DMS53 (cell line): ENCODE results near the gene MED13.
A peak's percentile ranks its signal among the peaks of the same experiment; 100 is the strongest.
"Not testable (repeated sequence)": the region's sequence is repeated elsewhere in the genome, so short reads cannot be mapped to it uniquely, and the experiment has no call there.

ENCODE experiments used
- DNase-seq: peaks from one replicate; lab custom pipeline; 2025; lab: John Stamatoyannopoulos, UW

MED13 gene

GRCh38 chr17:62086737-62087136 is 21.7 kb upstream of the MED13 start:
- DNase-seq = no peak

GRCh38 chr17:62085511-62086408 is 20.7 kb upstream of the MED13 start:
- DNase-seq = peak; percentile 91

GRCh38 chr17:62084585-62084984 is 19.5 kb upstream of the MED13 start:
- DNase-seq = peak; percentile 37

- no peak for DNase-seq
These were observed 18.6 kb upstream of the MED13 start for GRCh38 chr17:62083651-62084050.

GRCh38 chr17:62080647-62081046 is 15.6 kb upstream of the MED13 start:
- no peak for DNase-seq

- DNase-seq = no peak
These were observed 12.9 kb upstream of the MED13 start for GRCh38 chr17:62078009-62078408.

- no peak for DNase-seq
These were observed 12.0 kb upstream of the MED13 start for GRCh38 chr17:62076864-62077788.

- DNase-seq = no peak
These were observed 10.3 kb upstream of the MED13 start for GRCh38 chr17:62075308-62075815.

GRCh38 chr17:62073993-62074392 is 8.9 kb upstream of the MED13 start:
- DNase-seq = no peak

GRCh38 chr17:62072855-62073254 is 7.8 kb upstream of the MED13 start:
- DNase-seq = not testable (repeated sequence)

- DNase-seq = no peak
These were observed 5.8 kb upstream of the MED13 start for GRCh38 chr17:62070900-62071299.

GRCh38 chr17:62067165-62068145 is 2.4 kb upstream of the MED13 start:
- DNase-seq = peak; percentile 12

GRCh38 chr17:62065611-62066468 is 762 bp upstream of the MED13 start:
- peak; percentile 97 for DNase-seq

- DNase-seq = peak; percentile 31
These were observed 868 bp downstream of the MED13 start for GRCh38 chr17:62064029-62064790.

- DNase-seq = no peak
These were observed 2.1 kb downstream of the MED13 start for GRCh38 chr17:62062944-62063343.

GRCh38 chr17:62062302-62062701 is 2.8 kb downstream of the MED13 start:
- DNase-seq = no peak

- no peak for DNase-seq
These were observed 5.7 kb downstream of the MED13 start for GRCh38 chr17:62059414-62059813.

GRCh38 chr17:62058611-62059010 is 6.5 kb downstream of the MED13 start:
- DNase-seq = no peak

GRCh38 chr17:62057696-62058095 is 7.4 kb downstream of the MED13 start:
- DNase-seq = no peak
